Lower leg skin (tissue), 4 donors: Measurements from ENCODE around the gene MAST4. TPM values are rescaled to one million over a fixed set of nuclear protein-coding genes. Genes with fewer than 3 reads are reported as not detected.

Source experiments
- DNase-seq, 2 donors: peaks; one replicate each; pipeline ENCODE4 v3.0.0-alpha.2; 2019; ENCODE audit warnings: low spot score in 2 of 2
- H3K4me3 ChIP-seq: fragments of 200-600 bp; sonication (generic); 2 replicates; pipeline ENCODE4 v1.5.1; 2017; ENCODE audit warnings: mild to moderate bottlenecking, low read depth; ENCODE audit not compliant: poor library complexity, severe bottlenecking
- POLR2A ChIP-seq, 2 donors: fragments of 450-650 bp; IDR thresholded peaks; one replicate each; pipeline ENCODE4 v1.6.1; 2016 to 2017; ENCODE audit warnings: antibody characterized with exemption in 2 of 2, mild to moderate bottlenecking in 1 of 2, moderate library complexity in 1 of 2
- WGBS, 2 donors: methylation state at CpG; one replicate each; pipeline ENCODE4 v1.1.5; 2018; 5-methylcytosine and 5-hydroxymethylcytosine counted together
- intact Hi-C: fragments of 100-400 bp; cut with DNase I; formaldehyde crosslinking; loops from one replicate; pipeline ENCODE4 v1.15.0; 2023; ENCODE audit warnings: low total_unique reads
- total RNA-seq, 4 donors: library from RNA; depleted of rRNA; stranded (reverse); fragments of >200 nt; gene quantifications; one replicate each; pipeline ENCODE4 v1.1.0, GENCODE V29; 2016
- TF ChIP-seq, protein P1 (sequence below), 3 donors: fragments of 450-650 bp; IDR thresholded peaks; one replicate each; pipeline ENCODE4 v1.5.1; 2016; ENCODE audit warnings: antibody characterized with exemption in 3 of 3, mild to moderate bottlenecking in 3 of 3, moderate library complexity in 2 of 3

Gene MAST4
- total RNA-seq, 4 donors from 2014 or later = 49.0 to 109 (median 55.5) TPM

DNA sequence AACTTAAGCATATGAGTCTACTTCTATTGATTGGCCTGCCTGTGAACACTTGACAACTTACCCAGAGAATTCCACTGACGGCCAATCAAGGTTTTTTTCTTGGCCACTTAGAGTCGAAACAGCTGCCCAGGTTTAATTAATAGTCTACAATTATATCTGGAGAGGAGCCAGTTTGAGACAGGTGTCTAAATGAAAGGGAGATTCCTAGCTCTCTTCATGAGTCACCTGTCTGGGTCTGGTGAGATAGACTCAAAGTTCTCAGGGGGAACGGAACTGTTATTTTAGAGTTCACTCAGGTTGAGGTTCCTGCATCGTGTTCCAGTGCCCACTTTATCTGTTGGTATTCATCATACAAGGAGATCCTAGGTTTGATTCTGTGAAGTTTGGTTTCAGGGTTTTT is 489.4 kb downstream of the MAST4 start:
- H3K4me3 ChIP-seq = no peak overlapping the region
- 66 to 73% methylated on average over 4 of the region's 4 CpGs for WGBS, 2 donors
- intact Hi-C loops = no loop called here
- no peak for TF ChIP-seq POLR2A (IDR thresholded peaks at IDR 0.05)
- TF ChIP-seq, protein P1, sequence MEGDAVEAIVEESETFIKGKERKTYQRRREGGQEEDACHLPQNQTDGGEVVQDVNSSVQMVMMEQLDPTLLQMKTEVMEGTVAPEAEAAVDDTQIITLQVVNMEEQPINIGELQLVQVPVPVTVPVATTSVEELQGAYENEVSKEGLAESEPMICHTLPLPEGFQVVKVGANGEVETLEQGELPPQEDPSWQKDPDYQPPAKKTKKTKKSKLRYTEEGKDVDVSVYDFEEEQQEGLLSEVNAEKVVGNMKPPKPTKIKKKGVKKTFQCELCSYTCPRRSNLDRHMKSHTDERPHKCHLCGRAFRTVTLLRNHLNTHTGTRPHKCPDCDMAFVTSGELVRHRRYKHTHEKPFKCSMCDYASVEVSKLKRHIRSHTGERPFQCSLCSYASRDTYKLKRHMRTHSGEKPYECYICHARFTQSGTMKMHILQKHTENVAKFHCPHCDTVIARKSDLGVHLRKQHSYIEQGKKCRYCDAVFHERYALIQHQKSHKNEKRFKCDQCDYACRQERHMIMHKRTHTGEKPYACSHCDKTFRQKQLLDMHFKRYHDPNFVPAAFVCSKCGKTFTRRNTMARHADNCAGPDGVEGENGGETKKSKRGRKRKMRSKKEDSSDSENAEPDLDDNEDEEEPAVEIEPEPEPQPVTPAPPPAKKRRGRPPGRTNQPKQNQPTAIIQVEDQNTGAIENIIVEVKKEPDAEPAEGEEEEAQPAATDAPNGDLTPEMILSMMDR (IDR thresholded peaks at IDR 0.05) = no peak
- DNase-seq = no peak

DNA sequence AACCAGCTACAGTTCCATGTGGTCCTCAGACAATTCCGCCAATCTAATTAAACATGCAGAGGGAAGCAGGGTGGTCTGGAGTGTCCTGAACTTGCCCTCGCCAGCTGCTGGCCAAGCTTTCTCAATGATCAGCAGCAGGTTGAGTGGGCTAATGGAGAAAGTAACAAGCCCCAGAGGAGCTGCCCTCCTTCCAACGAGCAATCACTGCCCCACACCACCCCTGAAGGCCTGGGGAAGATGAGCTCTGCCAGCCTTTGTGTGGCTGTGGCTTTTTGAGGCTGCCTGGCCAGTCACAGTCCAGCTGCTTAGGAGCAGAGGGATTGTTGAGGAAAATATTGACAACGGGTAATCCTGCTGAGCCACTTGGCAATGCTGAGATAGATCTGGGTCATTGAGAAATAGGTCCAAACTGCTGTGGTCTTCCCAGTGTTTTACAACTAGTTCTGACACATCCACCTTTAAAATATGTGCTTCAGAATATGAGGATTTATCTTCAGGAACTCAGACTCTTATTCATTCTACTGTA is 493.1 kb downstream of the MAST4 start:
- TF ChIP-seq, protein P1 (IDR thresholded peaks at IDR 0.05) = no peak
- TF ChIP-seq POLR2A (IDR thresholded peaks at IDR 0.05) = no peak
- intact Hi-C loops = no loop called here
- WGBS, 2 donors = 59 to 66% methylated on average over 4 of the region's 4 CpGs
- DNase-seq = no peak
- H3K4me3 ChIP-seq = no peak overlapping the region

DNA sequence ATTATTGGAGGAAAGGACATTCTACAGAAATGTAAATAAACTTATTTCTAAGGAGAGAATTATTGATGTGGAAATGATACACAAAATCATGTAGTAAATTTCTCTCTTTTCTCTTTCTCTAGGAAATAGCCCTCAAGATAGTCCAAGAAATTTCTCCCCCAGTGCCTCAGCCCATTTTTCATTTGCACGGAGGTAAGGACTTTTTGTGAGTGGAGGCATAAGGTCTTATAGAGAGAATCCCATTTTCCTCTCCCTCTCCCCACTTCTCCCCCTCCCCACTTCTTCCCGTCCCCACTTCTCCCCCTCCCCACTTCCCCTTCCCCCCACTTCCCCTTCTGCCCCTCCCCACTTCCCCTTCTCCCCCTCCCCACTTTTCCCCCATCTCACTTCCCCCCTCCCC is 493.8 kb downstream of the MAST4 start:
- no peak for DNase-seq
- 86 to 90% methylated on average over 2 of the region's 2 CpGs for WGBS, 2 donors
- H3K4me3 ChIP-seq = no peak overlapping the region
- no peak for TF ChIP-seq POLR2A (IDR thresholded peaks at IDR 0.05)
- TF ChIP-seq, protein P1 (IDR thresholded peaks at IDR 0.05) = no peak
- intact Hi-C loops = no loop called here

DNA sequence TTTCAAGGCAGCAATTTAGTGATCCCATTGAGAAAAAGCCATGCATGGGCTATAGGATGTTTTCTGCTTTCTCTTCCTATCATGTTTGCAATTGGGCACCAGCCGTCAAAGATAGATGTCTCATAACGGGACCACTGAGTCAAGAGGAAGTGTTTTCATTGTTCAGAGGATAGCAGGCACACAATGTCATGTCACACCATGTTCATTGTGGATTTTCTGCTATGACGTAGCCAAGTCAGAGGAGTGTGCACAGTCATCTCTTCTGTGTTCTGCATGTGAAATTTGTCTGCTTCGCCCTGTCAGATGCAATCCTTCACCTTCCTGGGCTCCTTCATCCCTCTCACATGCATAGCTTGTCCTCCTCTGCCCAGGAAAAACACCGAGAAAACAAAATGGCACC is 494.4 kb downstream of the MAST4 start:
- DNase-seq = no peak
- WGBS, 2 donors = 95 to 97% methylated on average over 5 of the region's 5 CpGs
- H3K4me3 ChIP-seq = no peak overlapping the region
- intact Hi-C loops = no loop called here
- TF ChIP-seq, protein P1 (IDR thresholded peaks at IDR 0.05) = no peak
- no peak for TF ChIP-seq POLR2A (IDR thresholded peaks at IDR 0.05)

DNA sequence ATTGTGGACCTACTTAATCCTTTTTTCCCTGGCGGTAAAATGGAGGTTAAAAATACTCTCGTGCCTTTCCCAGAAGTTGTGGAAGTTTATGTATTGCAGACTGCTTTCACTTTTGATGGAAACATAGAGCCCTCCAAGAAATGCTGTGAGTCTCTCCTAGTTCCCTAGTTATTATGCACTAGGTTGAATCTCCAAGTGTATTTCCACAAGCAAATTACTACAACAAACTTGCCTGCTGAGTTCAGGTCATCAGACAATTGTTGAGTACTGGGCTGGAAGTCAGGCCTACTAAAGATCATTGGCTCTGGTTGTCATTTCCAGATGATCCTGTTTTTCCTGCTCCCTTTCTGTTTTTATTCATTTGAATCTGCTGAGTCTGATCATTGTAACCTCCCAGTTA is 496.3 kb downstream of the MAST4 start:
- no peak overlapping the region for H3K4me3 ChIP-seq
- 31 to 33% methylated on average over 2 of the region's 2 CpGs for WGBS, 2 donors
- DNase-seq = no peak
- TF ChIP-seq, protein P1 (IDR thresholded peaks at IDR 0.05) = no peak
- no peak for TF ChIP-seq POLR2A (IDR thresholded peaks at IDR 0.05)
- intact Hi-C loops = no loop called here

DNA sequence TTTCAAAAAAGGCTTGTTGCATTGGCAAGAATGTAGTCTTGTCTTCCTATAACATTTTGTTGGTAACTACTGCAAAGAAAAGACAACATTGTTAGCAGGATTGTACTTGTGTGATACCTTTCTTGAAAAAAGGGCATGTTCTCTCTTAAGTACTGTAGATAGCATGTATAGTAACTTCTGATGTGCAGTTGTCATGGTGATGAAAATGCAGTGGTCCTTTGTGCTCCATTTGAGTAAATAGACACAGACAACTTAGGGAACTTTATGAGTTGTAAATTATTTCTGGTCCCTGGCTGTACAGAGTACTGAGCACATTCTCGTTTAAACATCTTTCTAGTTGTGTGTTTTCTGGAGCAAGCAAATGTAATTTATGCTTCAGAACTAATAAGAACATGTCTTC is 497.1 kb downstream of the MAST4 start:
- TF ChIP-seq POLR2A (IDR thresholded peaks at IDR 0.05) = no peak
- TF ChIP-seq, protein P1 (IDR thresholded peaks at IDR 0.05) = no peak
- intact Hi-C loops = no loop called here
- WGBS, 2 donors = 53 to 73% methylated on average over 1 of the region's 1 CpG
- H3K4me3 ChIP-seq = no peak overlapping the region
- DNase-seq = no peak
